OCI-LY7 (cell line): ENCODE measurements around the gene CPSF7. TPM values are rescaled to one million over a fixed set of nuclear protein-coding genes. Genes with fewer than 3 reads are reported as not detected.

Experiments
- Bru-seq: library from RNA; stranded (reverse); fragments of 400-500 nt; gene quantifications from one replicate; lab custom pipeline; 2021; lab: Mats Ljungman, UMichigan
- BruChase-seq, 2 experiments: library from RNA; stranded (reverse); fragments of 400-500 nt; gene quantifications; one replicate each; lab custom pipeline; 2021; lab: Mats Ljungman, UMichigan
- BruUV-seq: library from RNA; stranded (reverse); fragments of 400-500 nt; replicated peaks from 2 replicates; lab custom pipeline; 2021; lab: Mats Ljungman, UMichigan
- CTCF ChIA-PET: fragments of 300-600 bp; sonication (Branson Sonifier 250); formaldehyde crosslinking; loops from one replicate; lab custom pipeline; 2022; ENCODE audit warnings: antibody characterized with exemption; ENCODE audit not compliant: unreplicated experiment; lab: Charles Lee
- POLR2A ChIA-PET: fragments of 300-600 bp; sonication (Branson Sonifier 250); formaldehyde crosslinking; loops from one replicate; lab custom pipeline; 2022; ENCODE audit warnings: antibody characterized with exemption; lab: Charles Lee
- DNase-seq: peaks from one replicate; pipeline ENCODE4 v3.0.0-alpha.2; 2015; ENCODE audit warnings: low spot score
- H2AFZ ChIP-seq: fragments of 200-600 bp; sonication (generic), shearing (Covaris generic); 2 replicates; pipeline ENCODE4 v1.6.1; 2014; ENCODE audit warnings: mild to moderate bottlenecking, antibody characterized with exemption, low read length, moderate library complexity
- H3K27ac ChIP-seq: fragments of 200-600 bp; sonication (generic); 2 replicates; pipeline ENCODE4 v1.5.1; 2014; ENCODE audit warnings: mixed run types, low read depth, mild to moderate bottlenecking, moderate library complexity, low read length, inconsistent platforms; ENCODE audit not compliant: poor library complexity, severe bottlenecking
- H3K36me3 ChIP-seq: fragments of 200-600 bp; sonication (generic); 2 replicates; pipeline ENCODE4 v1.6.1; 2014; ENCODE audit warnings: mild to moderate bottlenecking, antibody characterized with exemption, low read length, moderate library complexity, mixed read lengths; ENCODE audit not compliant: insufficient read depth
- H3K4me1 ChIP-seq: fragments of 200-600 bp; sonication (generic); 2 replicates; pipeline ENCODE4 v1.5.1; 2014; ENCODE audit warnings: mild to moderate bottlenecking, low read length; ENCODE audit not compliant: insufficient read depth, poor library complexity, severe bottlenecking
- H3K4me2 ChIP-seq: fragments of 200-600 bp; sonication (generic); 2 replicates; pipeline ENCODE4 v1.6.1; 2014; ENCODE audit warnings: mild to moderate bottlenecking, low read length
- H3K4me3 ChIP-seq: fragments of 200-600 bp; sonication (generic); 2 replicates; pipeline ENCODE4 v1.5.1; 2014; ENCODE audit warnings: mild to moderate bottlenecking, low read depth, low read length; ENCODE audit not compliant: poor library complexity, severe bottlenecking
- H3K79me2 ChIP-seq: fragments of 200-600 bp; sonication (generic); 2 replicates; pipeline ENCODE4 v1.6.1; 2016; ENCODE audit warnings: low read depth, mild to moderate bottlenecking, low read length, moderate library complexity, mixed read lengths; ENCODE audit not compliant: insufficient read depth
- H3K9me2 ChIP-seq: fragments of 200-600 bp; sonication (generic); 2 replicates; pipeline ENCODE4 v1.6.1; 2016; ENCODE audit warnings: mild to moderate bottlenecking, low read length, mixed read lengths; ENCODE audit not compliant: insufficient read depth
- H3K9me3 ChIP-seq: fragments of 200-600 bp; sonication (generic); 2 replicates; pipeline ENCODE4 v1.6.1; 2014; ENCODE audit warnings: mild to moderate bottlenecking, mixed run types, low read length, mixed read lengths
- H4K20me1 ChIP-seq: fragments of 200-600 bp; sonication (generic); 2 replicates; pipeline ENCODE4 v1.6.1; 2014; ENCODE audit warnings: mild to moderate bottlenecking, antibody characterized with exemption, low read length, moderate library complexity, mixed read lengths; ENCODE audit not compliant: insufficient read depth
- CTCF ChIP-seq: fragments of 200-600 bp; sonication (generic); conservative IDR thresholded peaks from 2 replicates; pipeline ENCODE4 v1.5.1; 2014; ENCODE audit warnings: mild to moderate bottlenecking, antibody characterized with exemption, low read length, moderate library complexity, mixed read lengths
- EZH2phosphoT487 ChIP-seq: fragments of 200-600 bp; sonication (generic); IDR thresholded peaks from 2 replicates; pipeline ENCODE4 v1.6.1; 2018; ENCODE audit warnings: low read depth, borderline replicate concordance, mild to moderate bottlenecking, mixed run types, antibody characterized with exemption, low read length, moderate library complexity, mixed read lengths
- intact Hi-C: fragments of 100-400 bp; cut with micrococcal nuclease; formaldehyde crosslinking; loops from one replicate; pipeline ENCODE4 v1.10.0; 2022; ENCODE audit not compliant: unreplicated experiment
- long read RNA-seq: library from polyadenylated mRNA; stranded (forward); transcript quantifications from one replicate; pipeline ENCODE4 v2.0.0, GENCODE V29; 2022
- total RNA-seq, 2 experiments: library from RNA; depleted of rRNA in 1 of 2; stranded (reverse); fragments of >200 nt in 1 of 2; shearing (Covaris generic) in 1 of 2; gene quantifications; 2 replicates each; pipeline ENCODE4 v1.2.3, GENCODE V29; 2014 to 2022

The CPSF7 gene
- 56.1 and 69.4 TPM in 2 replicates for total RNA-seq (2014; rRNA removed; shearing (Covaris generic))
- 128 and 153 TPM in 2 replicates for total RNA-seq (2022)
- Bru-seq, nascent RNA: percentile 92 among the genes with signal in this experiment
- percentile 92 among the genes with signal in this experiment for BruChase-seq, experiment 1, labeled RNA remaining after a 6-hour chase
- BruChase-seq, experiment 2, labeled RNA remaining after a 2-hour chase: percentile 96 among the genes with signal in this experiment
- long read RNA-seq, transcript CPSF7-205 (10 exons, 3,524 nt): major isoform, 46 of 134 reads
- long read RNA-seq, transcript CPSF7-202 (10 exons, 3,650 nt): minor isoform, 31 of 134 reads
- long read RNA-seq, partial matches to known transcripts: 19 of 134 reads
- long read RNA-seq, other reads (novel, unspliced or antisense): 38 of 134 reads

GRCh38 chr11:61429691-61430582, at the start of gene CPSF7, which contains the start of gene SDHAF2:
TSS of gene CPSF7 (minus strand) at chr11:61429975. CDS start at chr11:61429235, 740 bp downstream.
TSS of gene SDHAF2 (plus strand) at chr11:61430124. CDS start at chr11:61430147, 23 bp downstream.
- peak within 1 kb of the TSS; percentile 89 for H3K27ac ChIP-seq
- POLR2A ChIA-PET: interaction anchor here (0.6 to 3.0 kb wide), 8 partner anchors 10 to 269 kb away, joined by 3 to 10 read pairs (median 4); partner anchors contain the start of genes CYB561A3, TMEM138 and VPS37C
- peaks cover 20% of the 10 kb centered on the region for H4K20me1 ChIP-seq
- H3K9me3 ChIP-seq: no peaks in the 10 kb centered on the region
- peak within 1 kb of the TSS; percentile 94 for H3K4me3 ChIP-seq
- CTCF ChIA-PET: interaction anchor here (0.6 to 1.0 kb wide), 2 partner anchors 114 to 116 kb away, joined by 3 read pairs; no protein-coding TSS in a partner anchor
- H3K36me3 ChIP-seq: peaks cover 64% of the 10 kb centered on the region
- peaks cover 37% of the 10 kb centered on the region for H3K4me1 ChIP-seq
- H3K79me2 ChIP-seq: peaks cover 91% of the 10 kb centered on the region
- no peaks in the 10 kb centered on the region for H3K9me2 ChIP-seq
- BruUV-seq: TSS peak; percentile 91
- H2AFZ ChIP-seq: peak within 1 kb of the TSS; percentile 61
- peak; percentile 98 for DNase-seq
- TF ChIP-seq EZH2phosphoT487 (no peak), CTCF (no peak)
- intact Hi-C loops: loop anchor here (5.0 kb wide), 2 partner anchors 68 to 98 kb away; partner anchors contain the start of genes CYB561A3, DDB1, TKFC and TMEM138
- H3K4me2 ChIP-seq: peak within 1 kb of the TSS; percentile 89

- Histone ChIP-seq H3K9me3 (no peaks in the 10 kb centered on the region), H3K79me2 (no peaks in the 10 kb centered on the region), H3K9me2 (no peaks in the 10 kb centered on the region), H3K4me1 (no peaks in the 10 kb centered on the region), H2AFZ (no peak overlapping the region), H3K36me3 (peaks cover 6% of the 10 kb centered on the region; the same call in 1 of the 2 replicates), H3K4me2 (no peak overlapping the region), H4K20me1 (no peaks in the 10 kb centered on the region), H3K27ac (no peak overlapping the region), H3K4me3 (no peak overlapping the region)
- peak; percentile 52 for DNase-seq
- TF ChIP-seq EZH2phosphoT487 (no peak), CTCF (peak; percentile 93)
- ChIA-PET CTCF (no interaction called here), POLR2A (interaction anchor here (0.5 to 0.6 kb wide), 2 partner anchors 48 to 160 kb away, joined by 3 to 4 read pairs; partner anchors contain the start of genes CPSF7 and SDHAF2)
- no TSS peak for BruUV-seq
- intact Hi-C loops: loop anchor here (1.0 to 5.0 kb wide), 2 partner anchors 40 to 160 kb away; no protein-coding TSS in a partner anchor
These were observed 48.0 kb upstream of the CPSF7 start for GRCh38 chr11:61477727-61478148.
